Erythroblast (primary cell): ENCODE results near the gene DOCK1.

Experiments
- DNase-seq, 2 experiments: peaks; one replicate each; lab custom pipeline; 2025; lab: John Stamatoyannopoulos, UW
- GATA1 ChIP-seq: IDR thresholded peaks from 2 replicates; pipeline ENCODE4 v1.6.1; 2011; ENCODE audit warnings: low read depth, mild to moderate bottlenecking, control low read depth, low read length, moderate library complexity
- POLR2A ChIP-seq: IDR thresholded peaks from 2 replicates; pipeline ENCODE4 v1.6.1; 2011; ENCODE audit warnings: mild to moderate bottlenecking, low read length

The DOCK1 gene

GRCh38 chr10:127458016-127458810 is 553.0 kb downstream of the DOCK1 start:
- no peak for DNase-seq
- TF ChIP-seq POLR2A = no peak
- TF ChIP-seq GATA1 = no peak

GRCh38 chr10:127458829-127459228 is 553.6 kb downstream of the DOCK1 start:
- TF ChIP-seq POLR2A (no peak), GATA1 (no peak)
- no peak for DNase-seq

GRCh38 chr10:127459918-127460317 is 554.7 kb downstream of the DOCK1 start:
- TF ChIP-seq GATA1 = no peak
- no peak for TF ChIP-seq POLR2A
- no peak for DNase-seq

GRCh38 chr10:127462643-127463295 is 557.5 kb downstream of the DOCK1 start:
- no peak for TF ChIP-seq GATA1
- no peak for TF ChIP-seq POLR2A
- DNase-seq = no peak

GRCh38 chr10:127463548-127463947 is 558.3 kb downstream of the DOCK1 start:
- DNase-seq = no peak
- TF ChIP-seq GATA1 (no peak), POLR2A (no peak)

- no peak for DNase-seq
- TF ChIP-seq GATA1 (no peak), POLR2A (no peak)
Observed at GRCh38 chr10:127464561-127464960, 559.3 kb downstream of the DOCK1 start.

- no peak for DNase-seq
- no peak for TF ChIP-seq GATA1
- no peak for TF ChIP-seq POLR2A
Observed at GRCh38 chr10:127467811-127468210, 562.6 kb downstream of the DOCK1 start.

GRCh38 chr10:127468632-127469031 is 563.4 kb downstream of the DOCK1 start:
- no peak for DNase-seq
- TF ChIP-seq GATA1 (no peak), POLR2A (no peak)

GRCh38 chr10:127470911-127471310 is 565.7 kb downstream of the DOCK1 start:
- TF ChIP-seq POLR2A (no peak), GATA1 (no peak)
- no peak for DNase-seq

- no peak for DNase-seq
- no peak for TF ChIP-seq GATA1
Observed at GRCh38 chr10:127472976-127473375, 567.7 kb downstream of the DOCK1 start.

- DNase-seq = no peak
- TF ChIP-seq POLR2A = no peak
- no peak for TF ChIP-seq GATA1
Observed at GRCh38 chr10:127474501-127474900, 569.3 kb downstream of the DOCK1 start.

GRCh38 chr10:127485153-127485857 is 580.1 kb downstream of the DOCK1 start:
- DNase-seq = no peak
- no peak for TF ChIP-seq GATA1

GRCh38 chr10:127486355-127486754 is 581.1 kb downstream of the DOCK1 start:
- no peak for TF ChIP-seq GATA1
- no peak for TF ChIP-seq POLR2A
- DNase-seq = no peak
